Stimulated activated effector memory CD8-positive, alpha-beta T cell treated with anti-CD3 and anti-CD28 coated beads, Interleukin-12 subunit alpha, Interleukin-12 subunit beta, amount 100 ng/mL, for 72 hours (primary cell): ENCODE results near the gene PTK7.

ENCODE experiments used
- ATAC-seq: fragments of 150-1000 bp; cut with Tn5 transposase; 2 replicates; pipeline ENCODE4 v1.10.0; 2021
- DNase-seq, 2 donors: peaks; one replicate each; pipeline ENCODE4 v3.0.0; 2021 to 2022; ENCODE audit warnings: low spot score in 2 of 2
- H3K27ac Mint-ChIP-seq: one replicate; pipeline ENCODE4 v1.8.0; 2022; ENCODE audit warnings: mild to moderate bottlenecking, mixed read lengths
- H3K36me3 Mint-ChIP-seq: one replicate; pipeline ENCODE4 v1.8.0; 2022; ENCODE audit warnings: mild to moderate bottlenecking, mixed read lengths
- H3K4me1 Mint-ChIP-seq: one replicate; pipeline ENCODE4 v1.8.0; 2022; ENCODE audit warnings: mixed read lengths
- H3K4me3 Mint-ChIP-seq: one replicate; pipeline ENCODE4 v1.8.0; 2022; ENCODE audit warnings: mild to moderate bottlenecking, mixed read lengths
- H3K9me3 Mint-ChIP-seq: one replicate; pipeline ENCODE4 v1.8.0; 2022; ENCODE audit warnings: mixed read lengths

The PTK7 gene

GRCh38 chr6:43170931-43171706 lies 95.0 kb downstream of the PTK7 start, which contains the start of gene SRF:
Gene SRF (plus strand): TSS chr6:43171269. CDS start chr6:43171657, 388 bp downstream.
- Mint-ChIP-seq H3K9me3 (no peaks in the 10 kb centered on the region), H3K36me3 (peaks cover 41% of the 10 kb centered on the region), H3K4me3 (peak within 1 kb of the TSS; percentile 89), H3K27ac (peak within 1 kb of the TSS; percentile 95), H3K4me1 (peaks cover 51% of the 10 kb centered on the region)
- ATAC-seq (peak; percentile 78), DNase-seq (peak; percentile 96 to 100)

DNA sequence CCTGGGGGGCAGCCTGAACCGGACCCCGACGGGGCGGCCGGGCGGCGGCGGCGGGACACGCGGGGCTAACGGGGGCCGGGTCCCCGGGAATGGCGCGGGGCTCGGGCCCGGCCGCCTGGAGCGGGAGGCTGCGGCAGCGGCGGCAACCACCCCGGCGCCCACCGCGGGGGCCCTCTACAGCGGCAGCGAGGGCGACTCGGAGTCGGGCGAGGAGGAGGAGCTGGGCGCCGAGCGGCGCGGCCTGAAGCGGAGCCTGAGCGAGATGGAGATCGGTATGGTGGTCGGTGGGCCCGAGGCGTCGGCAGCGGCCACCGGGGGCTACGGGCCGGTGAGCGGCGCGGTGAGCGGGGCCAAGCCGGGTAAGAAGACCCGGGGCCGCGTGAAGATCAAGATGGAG lies 95.6 kb downstream of the PTK7 start:
- no peaks in the 10 kb centered on the region for H3K9me3 Mint-ChIP-seq
- H3K4me1 Mint-ChIP-seq: peaks cover 54% of the 10 kb centered on the region
- peak; percentile 33 to 74 for DNase-seq
- ATAC-seq: no peak
- H3K36me3 Mint-ChIP-seq: peaks cover 47% of the 10 kb centered on the region
- H3K27ac Mint-ChIP-seq: peak overlapping the region; percentile 95
- H3K4me3 Mint-ChIP-seq: peak overlapping the region; percentile 89

DNA sequence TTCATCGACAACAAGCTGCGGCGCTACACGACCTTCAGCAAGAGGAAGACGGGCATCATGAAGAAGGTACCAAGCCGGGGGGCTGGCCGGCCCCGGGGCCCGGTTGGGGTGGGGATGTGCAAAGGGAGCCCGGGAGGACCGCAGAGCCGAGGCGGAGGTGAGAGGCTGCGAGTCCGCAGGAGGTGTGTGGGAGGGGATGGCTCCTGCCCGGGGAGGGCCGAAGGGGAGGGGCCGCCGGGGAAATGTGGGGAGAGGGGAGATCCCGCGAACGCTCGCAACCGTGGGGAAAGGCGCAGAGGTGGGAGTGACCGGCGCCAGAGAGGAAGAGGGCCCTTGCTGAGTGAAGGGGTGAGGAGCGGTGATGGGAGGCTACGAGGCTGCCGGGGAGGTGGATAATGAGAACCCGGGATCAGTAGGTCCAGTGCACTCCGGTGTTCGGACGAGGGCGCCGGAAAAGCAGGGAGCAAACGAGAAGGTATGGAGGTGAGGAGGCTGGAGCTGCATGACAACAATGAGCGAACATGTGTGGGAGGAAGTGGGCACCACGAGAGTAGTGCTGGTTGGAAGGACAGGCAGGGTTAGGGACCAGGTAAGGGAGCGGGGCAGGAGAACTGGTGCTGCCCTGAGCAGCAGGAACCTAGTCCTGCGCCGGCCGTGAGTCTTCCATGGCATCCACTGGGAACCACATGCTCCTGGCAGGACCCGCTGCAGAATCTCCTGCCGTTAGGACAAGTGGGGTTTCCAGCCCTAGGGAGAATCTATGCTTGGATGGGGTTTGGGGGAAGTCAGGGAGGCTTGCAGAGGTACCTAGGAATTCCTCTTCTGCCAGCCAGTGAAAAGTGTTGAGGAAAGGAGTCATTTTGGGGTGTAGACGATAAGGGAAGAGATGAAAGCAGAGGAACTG lies 96.2 kb downstream of the PTK7 start:
- Mint-ChIP-seq H3K4me3 (peak overlapping the region; percentile 89), H3K36me3 (peaks cover 53% of the 10 kb centered on the region), H3K9me3 (no peaks in the 10 kb centered on the region), H3K4me1 (peaks cover 54% of the 10 kb centered on the region), H3K27ac (peak overlapping the region; percentile 95)
- DNase-seq (peak in 1 of 2 donors; percentile 80), ATAC-seq (no peak)

- H3K4me3 Mint-ChIP-seq: peak overlapping the region; percentile 89
- DNase-seq: peak in 1 of 2 donors; percentile 21
- H3K9me3 Mint-ChIP-seq: no peaks in the 10 kb centered on the region
- H3K36me3 Mint-ChIP-seq: peaks cover 67% of the 10 kb centered on the region
- no peak for ATAC-seq
- H3K27ac Mint-ChIP-seq: peak overlapping the region; percentile 93
- H3K4me1 Mint-ChIP-seq: peaks cover 54% of the 10 kb centered on the region
Measured at GRCh38 chr6:43173591-43174262, 97.6 kb downstream of the PTK7 start.

DNA sequence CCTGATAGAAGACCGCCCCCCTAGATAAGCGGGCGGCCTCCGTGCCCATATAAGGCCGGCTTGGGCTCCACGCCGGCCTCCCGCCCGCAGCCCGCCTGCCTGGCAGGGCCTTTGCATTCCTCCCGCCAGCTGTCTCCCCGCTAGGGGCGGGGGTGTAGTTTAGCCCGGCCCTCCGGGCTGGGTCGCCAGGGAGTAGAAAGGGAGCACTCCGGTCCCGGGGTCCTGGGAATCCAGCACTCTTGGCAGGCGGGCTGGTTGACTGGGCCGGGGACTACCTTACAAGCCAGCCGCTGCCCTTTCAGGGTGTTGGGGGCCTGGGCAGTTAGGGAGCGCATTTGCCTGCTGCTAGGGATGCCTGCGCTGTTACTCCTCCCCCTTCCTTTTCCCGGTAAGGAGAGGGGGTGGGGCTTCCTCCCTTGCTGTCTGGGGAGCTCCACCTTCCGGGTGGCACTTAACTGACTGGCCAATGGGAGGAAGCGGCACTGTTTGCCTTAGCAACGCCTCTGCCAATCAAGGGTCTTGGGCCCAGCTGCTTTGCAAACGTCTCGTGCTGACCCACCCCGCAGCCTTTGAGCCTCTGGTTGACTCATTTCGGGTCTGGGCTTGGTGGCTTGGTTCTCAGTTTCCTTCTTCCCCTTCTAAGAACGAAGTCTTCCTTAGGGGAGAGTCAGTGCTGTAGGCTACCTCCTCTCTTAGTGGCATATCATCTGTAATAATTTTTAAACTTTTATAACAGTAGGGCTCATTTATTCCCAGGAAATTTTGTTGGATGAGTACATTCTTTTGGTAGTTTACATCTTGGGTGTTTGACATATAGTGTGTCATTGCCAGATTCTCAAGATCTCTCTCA lies 98.4 kb downstream of the PTK7 start:
- peak overlapping the region; percentile 89 for H3K4me3 Mint-ChIP-seq
- peaks cover 54% of the 10 kb centered on the region for H3K4me1 Mint-ChIP-seq
- peak; percentile 86 to 98 for DNase-seq
- peak overlapping the region; percentile 93 for H3K27ac Mint-ChIP-seq
- no peaks in the 10 kb centered on the region for H3K9me3 Mint-ChIP-seq
- ATAC-seq: peak; percentile 86
- H3K36me3 Mint-ChIP-seq: peaks cover 75% of the 10 kb centered on the region

GRCh38 chr6:43175676-43176422 lies 99.7 kb downstream of the PTK7 start:
- H3K9me3 Mint-ChIP-seq: no peaks in the 10 kb centered on the region
- no peak for ATAC-seq
- H3K4me3 Mint-ChIP-seq: peak overlapping the region; percentile 89
- peaks cover 48% of the 10 kb centered on the region for H3K4me1 Mint-ChIP-seq
- H3K36me3 Mint-ChIP-seq: peaks cover 82% of the 10 kb centered on the region
- no peak for DNase-seq
- peak overlapping the region; percentile 93 for H3K27ac Mint-ChIP-seq

- no peak for DNase-seq
- Mint-ChIP-seq H3K27ac (peak overlapping the region; percentile 93), H3K36me3 (peaks cover 82% of the 10 kb centered on the region), H3K4me1 (peaks cover 51% of the 10 kb centered on the region), H3K9me3 (no peaks in the 10 kb centered on the region), H3K4me3 (no peak overlapping the region)
- ATAC-seq: no peak
Measured at GRCh38 chr6:43176423-43176786, 100.3 kb downstream of the PTK7 start.

DNA sequence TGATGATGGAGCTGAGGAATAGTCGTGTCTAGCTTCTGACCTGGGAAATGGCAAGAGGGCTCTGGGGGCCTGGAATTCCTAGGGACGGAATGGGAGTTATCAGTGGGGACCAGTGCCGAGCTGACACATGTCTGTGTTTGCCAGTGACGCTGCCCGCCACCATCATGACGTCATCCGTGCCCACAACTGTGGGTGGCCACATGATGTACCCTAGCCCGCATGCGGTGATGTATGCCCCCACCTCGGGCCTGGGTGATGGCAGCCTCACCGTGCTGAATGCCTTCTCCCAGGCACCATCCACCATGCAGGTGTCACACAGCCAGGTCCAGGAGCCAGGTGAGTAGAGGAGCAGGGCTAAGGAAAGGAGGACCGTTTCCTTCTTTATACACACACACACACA lies 102.0 kb downstream of the PTK7 start:
- H3K27ac Mint-ChIP-seq: no peak overlapping the region
- no peaks in the 10 kb centered on the region for H3K9me3 Mint-ChIP-seq
- no peak overlapping the region for H3K4me3 Mint-ChIP-seq
- peaks cover 54% of the 10 kb centered on the region for H3K4me1 Mint-ChIP-seq
- H3K36me3 Mint-ChIP-seq: peaks cover 80% of the 10 kb centered on the region
- DNase-seq (no peak), ATAC-seq (no peak)

DNA sequence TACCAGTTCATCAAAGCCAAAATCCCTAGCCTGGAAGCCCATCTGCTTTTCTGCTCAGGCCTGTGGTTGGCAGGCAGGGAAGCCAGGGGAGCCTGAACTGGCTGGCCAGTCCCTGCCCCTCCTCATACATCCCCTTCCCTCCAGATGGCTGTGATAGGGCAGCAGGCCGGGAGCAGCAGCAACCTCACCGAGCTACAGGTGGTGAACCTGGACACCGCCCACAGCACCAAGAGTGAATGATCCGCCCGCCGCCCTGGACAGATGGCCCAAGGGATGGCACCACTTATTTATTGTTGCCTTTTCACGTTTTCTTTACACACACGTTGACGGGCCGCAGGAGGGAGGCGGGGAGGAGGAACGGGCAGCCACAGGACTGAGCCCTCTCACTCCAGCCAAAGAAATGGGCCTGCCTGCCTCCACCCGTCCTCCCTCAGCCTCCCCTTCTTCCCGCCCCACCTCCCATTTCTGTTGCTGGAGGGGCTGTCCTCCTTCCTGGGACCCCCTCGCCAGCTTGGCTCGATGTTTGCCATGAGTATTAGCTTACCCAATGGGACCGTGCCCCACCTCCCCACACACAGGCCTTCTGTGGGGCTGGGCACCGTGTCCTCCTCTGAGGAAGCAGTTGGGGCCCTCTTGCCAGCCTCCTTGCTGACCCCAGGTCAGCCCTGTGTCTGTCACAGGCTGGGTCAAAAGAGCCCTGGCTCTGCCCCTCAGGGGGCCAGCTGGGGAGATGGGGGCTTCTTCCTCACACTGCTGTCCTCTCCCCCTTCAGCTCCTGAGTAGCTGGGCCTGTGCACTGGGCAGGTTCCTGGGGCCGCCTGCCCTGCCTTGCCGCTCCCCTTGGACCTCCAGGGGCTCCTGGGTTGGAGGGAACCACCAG lies 103.1 kb downstream of the PTK7 start:
- Mint-ChIP-seq H3K9me3 (no peaks in the 10 kb centered on the region), H3K27ac (no peak overlapping the region), H3K4me1 (peaks cover 54% of the 10 kb centered on the region), H3K36me3 (peaks cover 74% of the 10 kb centered on the region), H3K4me3 (no peak overlapping the region)
- DNase-seq (no peak), ATAC-seq (no peak)

DNA sequence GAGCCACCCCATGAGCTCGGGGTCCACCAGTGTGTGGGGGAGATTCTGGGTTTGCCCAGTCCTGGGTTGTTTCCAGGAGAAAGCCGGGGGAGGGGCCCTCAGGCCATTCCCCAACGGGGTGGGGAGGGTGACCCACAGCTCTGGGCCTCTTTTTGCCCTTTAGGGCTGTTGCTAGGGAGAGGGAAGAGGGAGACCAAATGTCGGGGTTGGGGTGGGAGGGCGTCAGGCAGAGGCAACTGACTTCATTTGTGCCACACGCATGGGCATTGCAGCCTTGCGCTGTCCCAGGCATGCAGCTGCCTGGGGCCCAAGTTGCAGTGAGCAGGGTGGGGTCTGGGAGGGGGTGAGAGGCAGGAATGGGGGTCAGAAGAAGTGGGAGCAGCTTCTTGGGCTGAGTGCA lies 103.9 kb downstream of the PTK7 start:
- DNase-seq: no peak
- Mint-ChIP-seq H3K4me3 (no peak overlapping the region), H3K27ac (no peak overlapping the region), H3K9me3 (no peaks in the 10 kb centered on the region), H3K36me3 (peaks cover 74% of the 10 kb centered on the region), H3K4me1 (peaks cover 54% of the 10 kb centered on the region)
- ATAC-seq: no peak

- Mint-ChIP-seq H3K27ac (peak overlapping the region; percentile 85), H3K4me3 (peak overlapping the region; percentile 83), H3K36me3 (peaks cover 71% of the 10 kb centered on the region), H3K4me1 (peaks cover 49% of the 10 kb centered on the region), H3K9me3 (no peaks in the 10 kb centered on the region)
- no peak for ATAC-seq
- DNase-seq: no peak
Measured at GRCh38 chr6:43180985-43181384, 104.9 kb downstream of the PTK7 start.

- Mint-ChIP-seq H3K27ac (peak overlapping the region; percentile 85), H3K4me3 (peak overlapping the region; percentile 83), H3K9me3 (no peaks in the 10 kb centered on the region), H3K4me1 (peaks cover 50% of the 10 kb centered on the region), H3K36me3 (peaks cover 71% of the 10 kb centered on the region)
- DNase-seq (no peak), ATAC-seq (no peak)
Measured at GRCh38 chr6:43181621-43181941, 105.5 kb downstream of the PTK7 start.
